ENCODE results near the gene MPZL1.

MPZL1 gene

DNA sequence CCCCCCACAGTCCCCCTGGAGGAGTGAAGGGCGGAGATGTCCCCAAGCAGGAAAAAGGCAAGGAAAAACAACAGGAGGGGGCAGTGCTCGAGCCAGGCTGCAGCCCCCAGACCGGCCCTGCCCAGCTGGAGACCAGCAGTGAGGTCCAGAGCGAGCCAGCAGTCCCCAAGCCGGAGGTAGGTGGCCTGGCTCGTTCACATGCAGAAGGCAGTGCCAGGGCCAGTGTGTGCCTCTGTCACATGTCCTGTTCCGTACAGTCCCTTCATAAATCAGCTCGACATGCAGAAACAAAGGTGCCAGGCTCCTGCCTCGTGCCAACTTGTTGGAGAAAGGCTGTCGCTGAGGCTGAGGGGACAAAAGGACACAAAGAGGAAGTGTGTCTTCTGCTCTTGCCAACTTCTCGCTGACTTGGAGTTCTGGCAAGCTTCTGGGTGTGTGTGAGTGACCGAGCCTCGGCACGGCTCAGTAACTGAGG lies 24.1 kb upstream of the MPZL1 start:
- no peak for TF ChIP-seq GABPA (IDR thresholded peaks at IDR 0.05; ENCODE audit: low read depth)
- TF ChIP-seq SPI1 (IDR thresholded peaks at IDR 0.05; ENCODE audit: borderline replicate concordance, low read depth): peak; percentile 94
- TF ChIP-seq, protein P1, sequence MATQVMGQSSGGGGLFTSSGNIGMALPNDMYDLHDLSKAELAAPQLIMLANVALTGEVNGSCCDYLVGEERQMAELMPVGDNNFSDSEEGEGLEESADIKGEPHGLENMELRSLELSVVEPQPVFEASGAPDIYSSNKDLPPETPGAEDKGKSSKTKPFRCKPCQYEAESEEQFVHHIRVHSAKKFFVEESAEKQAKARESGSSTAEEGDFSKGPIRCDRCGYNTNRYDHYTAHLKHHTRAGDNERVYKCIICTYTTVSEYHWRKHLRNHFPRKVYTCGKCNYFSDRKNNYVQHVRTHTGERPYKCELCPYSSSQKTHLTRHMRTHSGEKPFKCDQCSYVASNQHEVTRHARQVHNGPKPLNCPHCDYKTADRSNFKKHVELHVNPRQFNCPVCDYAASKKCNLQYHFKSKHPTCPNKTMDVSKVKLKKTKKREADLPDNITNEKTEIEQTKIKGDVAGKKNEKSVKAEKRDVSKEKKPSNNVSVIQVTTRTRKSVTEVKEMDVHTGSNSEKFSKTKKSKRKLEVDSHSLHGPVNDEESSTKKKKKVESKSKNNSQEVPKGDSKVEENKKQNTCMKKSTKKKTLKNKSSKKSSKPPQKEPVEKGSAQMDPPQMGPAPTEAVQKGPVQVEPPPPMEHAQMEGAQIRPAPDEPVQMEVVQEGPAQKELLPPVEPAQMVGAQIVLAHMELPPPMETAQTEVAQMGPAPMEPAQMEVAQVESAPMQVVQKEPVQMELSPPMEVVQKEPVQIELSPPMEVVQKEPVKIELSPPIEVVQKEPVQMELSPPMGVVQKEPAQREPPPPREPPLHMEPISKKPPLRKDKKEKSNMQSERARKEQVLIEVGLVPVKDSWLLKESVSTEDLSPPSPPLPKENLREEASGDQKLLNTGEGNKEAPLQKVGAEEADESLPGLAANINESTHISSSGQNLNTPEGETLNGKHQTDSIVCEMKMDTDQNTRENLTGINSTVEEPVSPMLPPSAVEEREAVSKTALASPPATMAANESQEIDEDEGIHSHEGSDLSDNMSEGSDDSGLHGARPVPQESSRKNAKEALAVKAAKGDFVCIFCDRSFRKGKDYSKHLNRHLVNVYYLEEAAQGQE (IDR thresholded peaks at IDR 0.05; ENCODE audit: insufficient replicate concordance, low read depth): no peak
- Histone ChIP-seq H3K4me3 (replicated peaks; ENCODE audit: insufficient read depth, low read length) (no peak overlapping the region), H3K27me3 (ENCODE audit: insufficient read depth, poor library complexity, severe bottlenecking) (no peaks in the 10 kb centered on the region), H3K27ac (replicated peaks) (no peak overlapping the region)
- peak in 1 of 2 experiments; percentile 52 for DNase-seq (ENCODE audit: low read depth in 1 of 2, low spot score in 1 of 2)

- no peak for DNase-seq (ENCODE audit: low read depth in 1 of 2, low spot score in 1 of 2)
- H3K27me3 ChIP-seq (ENCODE audit: insufficient read depth, poor library complexity, severe bottlenecking): no peaks in the 10 kb centered on the region
- no peak overlapping the region for H3K4me3 ChIP-seq (replicated peaks; ENCODE audit: insufficient read depth, low read length)
- no peak for TF ChIP-seq SPI1 (IDR thresholded peaks at IDR 0.05; ENCODE audit: borderline replicate concordance, low read depth)
- TF ChIP-seq, protein P1 (IDR thresholded peaks at IDR 0.05; ENCODE audit: insufficient replicate concordance, low read depth): no peak
- TF ChIP-seq GABPA (IDR thresholded peaks at IDR 0.05; ENCODE audit: low read depth): no peak
- no peak overlapping the region for H3K27ac ChIP-seq (replicated peaks)
Measured at GRCh38 chr1:167698313-167698712, 23.5 kb upstream of the MPZL1 start.

DNA sequence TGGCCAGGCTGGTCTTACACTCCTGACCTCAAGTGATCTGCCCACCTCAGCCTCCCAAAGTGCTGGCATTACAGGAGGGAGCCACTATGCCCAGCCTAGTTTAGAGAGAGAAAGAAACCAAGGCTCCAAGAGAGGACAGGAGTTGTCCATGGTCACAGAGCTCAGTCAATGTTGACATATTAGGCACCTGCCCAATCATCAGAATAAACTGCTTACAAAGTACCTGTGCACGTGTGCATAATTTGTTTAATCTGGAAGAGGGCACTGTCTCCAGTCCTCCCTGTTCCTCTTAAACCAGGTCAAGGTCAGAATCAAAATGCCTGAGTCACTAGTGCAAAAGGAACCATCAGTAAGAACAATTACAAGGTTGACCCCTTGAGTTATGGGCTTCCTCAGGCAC lies 20.3 kb upstream of the MPZL1 start:
- Histone ChIP-seq H3K27ac (replicated peaks) (no peak overlapping the region), H3K4me3 (replicated peaks; ENCODE audit: insufficient read depth, low read length) (no peak overlapping the region), H3K27me3 (ENCODE audit: insufficient read depth, poor library complexity, severe bottlenecking) (no peaks in the 10 kb centered on the region)
- DNase-seq (ENCODE audit: low read depth in 1 of 2, low spot score in 1 of 2): no peak
- TF ChIP-seq SPI1 (IDR thresholded peaks at IDR 0.05; ENCODE audit: borderline replicate concordance, low read depth) (no peak), GABPA (IDR thresholded peaks at IDR 0.05; ENCODE audit: low read depth) (no peak), POLR2AphosphoS5 (IDR thresholded peaks at IDR 0.05; ENCODE audit: low read depth) (no peak)
- TF ChIP-seq, protein P2, sequence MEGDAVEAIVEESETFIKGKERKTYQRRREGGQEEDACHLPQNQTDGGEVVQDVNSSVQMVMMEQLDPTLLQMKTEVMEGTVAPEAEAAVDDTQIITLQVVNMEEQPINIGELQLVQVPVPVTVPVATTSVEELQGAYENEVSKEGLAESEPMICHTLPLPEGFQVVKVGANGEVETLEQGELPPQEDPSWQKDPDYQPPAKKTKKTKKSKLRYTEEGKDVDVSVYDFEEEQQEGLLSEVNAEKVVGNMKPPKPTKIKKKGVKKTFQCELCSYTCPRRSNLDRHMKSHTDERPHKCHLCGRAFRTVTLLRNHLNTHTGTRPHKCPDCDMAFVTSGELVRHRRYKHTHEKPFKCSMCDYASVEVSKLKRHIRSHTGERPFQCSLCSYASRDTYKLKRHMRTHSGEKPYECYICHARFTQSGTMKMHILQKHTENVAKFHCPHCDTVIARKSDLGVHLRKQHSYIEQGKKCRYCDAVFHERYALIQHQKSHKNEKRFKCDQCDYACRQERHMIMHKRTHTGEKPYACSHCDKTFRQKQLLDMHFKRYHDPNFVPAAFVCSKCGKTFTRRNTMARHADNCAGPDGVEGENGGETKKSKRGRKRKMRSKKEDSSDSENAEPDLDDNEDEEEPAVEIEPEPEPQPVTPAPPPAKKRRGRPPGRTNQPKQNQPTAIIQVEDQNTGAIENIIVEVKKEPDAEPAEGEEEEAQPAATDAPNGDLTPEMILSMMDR (IDR thresholded peaks at IDR 0.05; ENCODE audit: insufficient read depth, low read length): no peak
- TF ChIP-seq, protein P1 (IDR thresholded peaks at IDR 0.05; ENCODE audit: insufficient replicate concordance, low read depth): no peak

- DNase-seq (ENCODE audit: low read depth in 1 of 2, low spot score in 1 of 2): no peak
- H3K27me3 ChIP-seq (ENCODE audit: insufficient read depth, poor library complexity, severe bottlenecking): no peaks in the 10 kb centered on the region
- no peak overlapping the region for H3K27ac ChIP-seq (replicated peaks)
- TF ChIP-seq POLR2AphosphoS5 (IDR thresholded peaks at IDR 0.05; ENCODE audit: low read depth): no peak
- TF ChIP-seq, protein P1 (IDR thresholded peaks at IDR 0.05; ENCODE audit: insufficient replicate concordance, low read depth): no peak
- TF ChIP-seq, protein P2 (IDR thresholded peaks at IDR 0.05; ENCODE audit: insufficient read depth, low read length): no peak
- no peak for TF ChIP-seq SPI1 (IDR thresholded peaks at IDR 0.05; ENCODE audit: borderline replicate concordance, low read depth)
- no peak for TF ChIP-seq GABPA (IDR thresholded peaks at IDR 0.05; ENCODE audit: low read depth)
- H3K4me3 ChIP-seq (replicated peaks; ENCODE audit: insufficient read depth, low read length): no peak overlapping the region
Measured at GRCh38 chr1:167703557-167703956, 18.2 kb upstream of the MPZL1 start.

Measured in HL-60 (cell line).